ENCODE measurements around the gene APH1A.

DNA sequence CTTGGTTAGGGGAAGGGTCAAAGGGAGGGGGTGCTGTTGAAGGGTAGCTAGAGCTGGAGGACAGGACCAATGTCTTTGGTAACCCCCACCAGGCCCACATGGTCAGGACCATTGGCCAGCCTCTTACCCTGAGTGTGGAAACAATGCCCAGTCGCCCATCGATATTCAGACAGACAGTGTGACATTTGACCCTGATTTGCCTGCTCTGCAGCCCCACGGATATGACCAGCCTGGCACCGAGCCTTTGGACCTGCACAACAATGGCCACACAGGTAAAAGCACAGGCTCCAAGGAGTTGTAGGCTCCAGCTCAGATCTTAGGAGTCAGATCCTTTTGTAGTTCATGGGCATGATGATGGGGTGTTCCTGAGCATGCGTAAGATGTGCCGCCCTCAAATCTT lies 7.4 kb downstream of the APH1A start:
- TF ChIP-seq GABPA (tag; conservative IDR thresholded peaks at IDR 0.05; ENCODE audit: low read depth) (no peak), MEF2A (IDR thresholded peaks at IDR 0.05; ENCODE audit: control insufficient read depth, low read depth, low read length) (no peak), ZNF239 (CRISPR knock-in tag; IDR thresholded peaks at IDR 0.05) (no peak), CTCF (IDR thresholded peaks at IDR 0.05 in 2 of 3, conservative IDR thresholded peaks at IDR 0.05 in 1 of 3; ENCODE audit: insufficient read depth in 2 of 3, low read depth in 1 of 3, low read length in 3 of 3) (no peak), HNRNPLL (IDR thresholded peaks at IDR 0.05; ENCODE audit: low read depth, low read length, poor library complexity, severe bottlenecking) (no peak), RBM22 (IDR thresholded peaks at IDR 0.05; ENCODE audit: low read depth, low read length, poor library complexity, severe bottlenecking) (no peak), ZBTB17 (CRISPR knock-in tag; IDR thresholded peaks at IDR 0.05) (no peak), EZH2 (IDR thresholded peaks at IDR 0.05; ENCODE audit: borderline replicate concordance, low read depth, low read length) (no peak), YY1 (IDR thresholded peaks at IDR 0.05; ENCODE audit: borderline replicate concordance in 1 of 3, control insufficient read depth in 1 of 3, extremely low read depth in 1 of 3, insufficient read depth in 3 of 3, insufficient read length in 1 of 3, insufficient replicate concordance in 2 of 3, low read depth in 1 of 3, low read length in 2 of 3) (no peak), HEY1 (CRISPR knock-in tag; IDR thresholded peaks at IDR 0.05; ENCODE audit: borderline replicate concordance) (no peak), YBX1 (IDR thresholded peaks at IDR 0.05) (no peak)

All from K562 (cell line).